22Rv1 (cell line): ENCODE data around the gene ZNF565.

Experiments used
- H3K27ac ChIP-seq: fragments of 450-650 bp; 2 replicates; pipeline ENCODE4 v1.5.1; 2017
- CTCF ChIP-seq: fragments of 450-650 bp; IDR thresholded peaks from 2 replicates; pipeline ENCODE4 v1.5.1; 2017; ENCODE audit warnings: mild to moderate bottlenecking
- ZFX ChIP-seq: fragments of 450-650 bp; IDR thresholded peaks from 2 replicates; pipeline ENCODE4 v1.6.1; 2017; ENCODE audit warnings: antibody characterized with exemption, borderline replicate concordance

ZNF565 gene

GRCh38 chr19:36214386-36215275 lies at the start of gene ZNF565, which contains the start of gene ZNF146:
ZNF565 (minus strand) TSS chr19:36214665; CDS start chr19:36201985, 12,680 bp downstream.
ZNF146 (plus strand) TSS chr19:36215106; CDS start chr19:36236441, 21,335 bp downstream.
- H3K27ac ChIP-seq = peak within 1 kb of the TSS; percentile 90
- TF ChIP-seq CTCF = no peak
- TF ChIP-seq ZFX = no peak

GRCh38 chr19:36259211-36259610 lies 44.7 kb upstream of the ZNF565 start:
- no peak overlapping the region for H3K27ac ChIP-seq
- TF ChIP-seq CTCF = no peak
- TF ChIP-seq ZFX = no peak

GRCh38 chr19:36258028-36258875 lies 43.8 kb upstream of the ZNF565 start:
- H3K27ac ChIP-seq = no peak overlapping the region
- TF ChIP-seq ZFX (no peak), CTCF (no peak)

- H3K27ac ChIP-seq = no peak overlapping the region
- TF ChIP-seq CTCF (no peak), ZFX (no peak)
These were observed 43.0 kb upstream of the ZNF565 start for GRCh38 chr19:36257520-36257876.

- TF ChIP-seq CTCF (no peak), ZFX (no peak)
These were observed 42.5 kb upstream of the ZNF565 start for GRCh38 chr19:36256853-36257519.

GRCh38 chr19:36256064-36256463 lies 41.6 kb upstream of the ZNF565 start:
- TF ChIP-seq ZFX (no peak), CTCF (no peak)

More at GRCh38 chr19:36256853-36257519, 42.5 kb upstream of the ZNF565 start:
- no peak overlapping the region for H3K27ac ChIP-seq

More at GRCh38 chr19:36256064-36256463, 41.6 kb upstream of the ZNF565 start:
- no peak overlapping the region for H3K27ac ChIP-seq
